OCI-LY1 (cell line): ENCODE results near the gene WWC2.

Source experiments
- H2AFZ ChIP-seq: fragments of 200-600 bp; sonication (generic), shearing (Covaris generic); 2 replicates; pipeline ENCODE4 v1.6.0; 2014; ENCODE audit warnings: antibody characterized with exemption, mild to moderate bottlenecking, low read length
- H3F3A ChIP-seq: fragments of 200-600 bp; sonication (generic), shearing (Covaris generic); 2 replicates; pipeline ENCODE4 v1.6.0; 2014; ENCODE audit warnings: mild to moderate bottlenecking, antibody characterized with exemption, low read length, moderate library complexity; ENCODE audit not compliant: insufficient read depth
- H3K27ac ChIP-seq: fragments of 200-600 bp; sonication (generic); 2 replicates; pipeline ENCODE4 v1.5.1; 2014; ENCODE audit warnings: low read length, mixed run types, mild to moderate bottlenecking, low read depth; ENCODE audit not compliant: poor library complexity, severe bottlenecking
- H3K27me3 ChIP-seq: fragments of 200-600 bp; sonication (generic); 2 replicates; pipeline ENCODE4 v1.6.0; 2014; ENCODE audit warnings: antibody characterized with exemption, mild to moderate bottlenecking, low read length, moderate library complexity; ENCODE audit not compliant: insufficient read depth
- H3K36me3 ChIP-seq: fragments of 200-600 bp; sonication (generic); 2 replicates; pipeline ENCODE4 v1.6.1; 2014; ENCODE audit warnings: mild to moderate bottlenecking, antibody characterized with exemption, low read length, moderate library complexity, mixed read lengths; ENCODE audit not compliant: insufficient read depth
- H3K4me1 ChIP-seq: fragments of 200-600 bp; sonication (generic); 2 replicates; pipeline ENCODE4 v1.5.1; 2014; ENCODE audit warnings: mild to moderate bottlenecking, low read length, moderate library complexity; ENCODE audit not compliant: insufficient read depth, severe bottlenecking
- H3K4me2 ChIP-seq: fragments of 200-600 bp; sonication (generic), shearing (Covaris generic); 2 replicates; pipeline ENCODE4 v1.6.1; 2014; ENCODE audit warnings: low read length
- H3K4me3 ChIP-seq: fragments of 200-600 bp; sonication (generic); 2 replicates; pipeline ENCODE4 v1.5.1; 2014; ENCODE audit warnings: low read length, low read depth, mild to moderate bottlenecking, mixed read lengths; ENCODE audit not compliant: poor library complexity, severe bottlenecking
- H3K79me2 ChIP-seq: fragments of 200-600 bp; shearing (Covaris generic); 2 replicates; pipeline ENCODE4 v1.6.1; 2016; ENCODE audit warnings: mixed run types, low read length, mixed read lengths; ENCODE audit not compliant: insufficient read depth
- H3K9ac ChIP-seq: fragments of 200-600 bp; sonication (generic), shearing (Covaris generic); 2 replicates; pipeline ENCODE4 v1.6.1; 2014; ENCODE audit warnings: mild to moderate bottlenecking, low read length, mixed read lengths
- H3K9me2 ChIP-seq: fragments of 200-600 bp; sonication (generic), shearing (Covaris generic); 2 replicates; pipeline ENCODE4 v1.6.1; 2014; ENCODE audit warnings: low read depth, mild to moderate bottlenecking, low read length, mixed read lengths
- H3K9me3 ChIP-seq: fragments of 200-600 bp; shearing (Covaris generic); 2 replicates; pipeline ENCODE4 v1.6.1; 2014; ENCODE audit warnings: low read length, mixed read lengths
- H4K20me1 ChIP-seq: fragments of 200-600 bp; sonication (generic), shearing (Covaris generic); 2 replicates; pipeline ENCODE4 v1.6.0; 2016; ENCODE audit warnings: mild to moderate bottlenecking, low read length; ENCODE audit not compliant: insufficient read depth
- CTCF ChIP-seq: fragments of 200-600 bp; sonication (generic), shearing (Covaris generic); IDR thresholded peaks from 2 replicates; pipeline ENCODE4 v1.5.1; 2017; ENCODE audit warnings: mild to moderate bottlenecking, antibody characterized with exemption, low read length, moderate library complexity, mixed read lengths
- EZH2 ChIP-seq: fragments of 200-600 bp; sonication (generic), shearing (Covaris generic); IDR thresholded peaks from 2 replicates; pipeline ENCODE4 v1.8.0; 2017; ENCODE audit warnings: borderline replicate concordance, mixed run types, mild to moderate bottlenecking, antibody characterized with exemption, low read length, moderate library complexity, mixed read lengths

The WWC2 gene

GRCh38 chr4:183140911-183141320 lies 41.9 kb downstream of the WWC2 start:
- H3K4me1 ChIP-seq: no peaks in the 10 kb centered on the region
- H3K79me2 ChIP-seq: no peaks in the 10 kb centered on the region
- no peaks in the 10 kb centered on the region for H3F3A ChIP-seq
- H4K20me1 ChIP-seq: no peaks in the 10 kb centered on the region
- H3K4me3 ChIP-seq: no peak overlapping the region
- H3K9ac ChIP-seq: no peak overlapping the region
- no peak overlapping the region for H2AFZ ChIP-seq
- no peaks in the 10 kb centered on the region for H3K9me3 ChIP-seq
- TF ChIP-seq CTCF: no peak
- TF ChIP-seq EZH2: no peak
- H3K27me3 ChIP-seq: no peaks in the 10 kb centered on the region
- no peak overlapping the region for H3K27ac ChIP-seq
- H3K36me3 ChIP-seq: no peaks in the 10 kb centered on the region
- no peaks in the 10 kb centered on the region for H3K9me2 ChIP-seq
- H3K4me2 ChIP-seq: no peak overlapping the region

- no peaks in the 10 kb centered on the region for H3K9me2 ChIP-seq
- no peak overlapping the region for H2AFZ ChIP-seq
- H3K4me1 ChIP-seq: no peaks in the 10 kb centered on the region
- H3K9ac ChIP-seq: no peak overlapping the region
- H3K36me3 ChIP-seq: no peaks in the 10 kb centered on the region
- no peak overlapping the region for H3K4me3 ChIP-seq
- H3K79me2 ChIP-seq: no peaks in the 10 kb centered on the region
- no peaks in the 10 kb centered on the region for H4K20me1 ChIP-seq
- H3K9me3 ChIP-seq: no peaks in the 10 kb centered on the region
- H3K27ac ChIP-seq: no peak overlapping the region
- no peaks in the 10 kb centered on the region for H3F3A ChIP-seq
- H3K27me3 ChIP-seq: no peaks in the 10 kb centered on the region
- no peak for TF ChIP-seq CTCF
- TF ChIP-seq EZH2: no peak
- no peak overlapping the region for H3K4me2 ChIP-seq
Observed at GRCh38 chr4:183141997-183142396, 42.9 kb downstream of the WWC2 start.

GRCh38 chr4:183142571-183143550 lies 43.8 kb downstream of the WWC2 start:
- Histone ChIP-seq H3K4me1 (no peaks in the 10 kb centered on the region), H3K4me3 (no peak overlapping the region), H3F3A (no peaks in the 10 kb centered on the region), H3K27ac (no peak overlapping the region), H3K36me3 (no peaks in the 10 kb centered on the region), H4K20me1 (no peaks in the 10 kb centered on the region), H3K27me3 (no peaks in the 10 kb centered on the region), H3K9me2 (no peaks in the 10 kb centered on the region), H3K79me2 (no peaks in the 10 kb centered on the region), H3K9me3 (no peaks in the 10 kb centered on the region), H3K4me2 (no peak overlapping the region), H3K9ac (no peak overlapping the region), H2AFZ (no peak overlapping the region)
- no peak for TF ChIP-seq EZH2
- no peak for TF ChIP-seq CTCF
